GM21381 (cell line): ENCODE measurements around the gene FCGR1A.
A peak's percentile ranks its signal among the peaks of the same experiment; 100 is the strongest.

Source experiments
- ATAC-seq: cut with Tn5 transposase; IDR thresholded peaks from one replicate; pipeline ENCODE4 v1.9.1; 2021; ENCODE audit warnings: mild to moderate bottlenecking, moderate library complexity; ENCODE audit not compliant: unreplicated experiment

Gene FCGR1A

DNA sequence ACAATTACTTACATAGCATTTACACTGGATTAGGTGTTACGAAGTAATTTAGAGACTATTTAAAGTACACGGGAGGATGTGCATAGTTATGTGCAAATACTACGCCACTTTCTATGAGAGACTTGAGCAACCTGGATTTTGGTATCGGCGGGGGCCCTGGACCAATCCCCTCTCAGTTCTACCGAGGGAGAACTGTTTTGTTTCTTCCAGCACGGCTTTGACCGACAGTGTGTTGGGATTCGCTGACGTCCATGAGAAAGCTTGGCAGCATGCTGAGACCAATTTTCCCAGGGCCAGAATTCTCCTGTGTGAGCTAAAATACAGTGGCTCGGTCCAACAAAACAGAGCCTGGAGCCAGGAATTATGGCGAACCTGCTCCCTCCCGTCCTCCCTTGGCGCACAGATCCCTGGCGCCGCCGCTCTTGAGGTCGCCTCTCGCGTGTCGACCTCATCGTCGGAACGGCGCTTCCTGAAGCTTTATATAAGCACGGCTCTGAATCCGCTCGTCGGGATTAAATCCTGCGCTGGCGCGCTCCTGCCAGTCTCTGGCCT lies 49.3 kb downstream of the FCGR1A start:
- peak; percentile 6 for ATAC-seq

DNA sequence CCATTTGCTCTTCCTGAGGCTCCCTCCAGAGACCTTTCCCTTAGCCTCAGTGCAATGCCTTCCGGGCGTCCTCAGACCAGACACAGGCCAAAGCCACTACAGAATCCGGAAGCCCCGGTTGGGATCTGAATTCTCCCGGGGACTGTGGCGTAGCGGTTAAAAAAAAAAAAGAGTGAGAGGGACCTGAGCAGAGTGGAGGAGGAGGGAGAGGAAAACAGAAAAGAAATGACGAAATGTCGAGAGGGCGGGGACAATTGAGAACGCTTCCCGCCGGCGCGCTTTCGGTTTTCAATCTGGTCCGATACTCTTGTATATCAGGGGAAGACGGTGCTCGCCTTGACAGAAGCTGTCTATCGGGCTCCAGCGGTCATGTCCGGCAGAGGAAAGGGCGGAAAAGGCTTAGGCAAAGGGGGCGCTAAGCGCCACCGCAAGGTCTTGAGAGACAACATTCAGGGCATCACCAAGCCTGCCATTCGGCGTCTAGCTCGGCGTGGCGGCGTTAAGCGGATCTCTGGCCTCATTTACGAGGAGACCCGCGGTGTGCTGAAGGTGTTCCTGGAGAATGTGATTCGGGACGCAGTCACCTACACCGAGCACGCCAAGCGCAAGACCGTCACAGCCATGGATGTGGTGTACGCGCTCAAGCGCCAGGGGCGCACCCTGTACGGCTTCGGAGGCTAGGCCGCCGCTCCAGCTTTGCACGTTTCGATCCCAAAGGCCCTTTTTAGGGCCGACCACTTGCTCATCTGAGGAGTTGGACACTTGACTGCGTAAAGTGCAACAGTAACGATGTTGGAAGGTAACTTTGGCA lies 50.0 kb downstream of the FCGR1A start:
- peak; percentile 68 for ATAC-seq

DNA sequence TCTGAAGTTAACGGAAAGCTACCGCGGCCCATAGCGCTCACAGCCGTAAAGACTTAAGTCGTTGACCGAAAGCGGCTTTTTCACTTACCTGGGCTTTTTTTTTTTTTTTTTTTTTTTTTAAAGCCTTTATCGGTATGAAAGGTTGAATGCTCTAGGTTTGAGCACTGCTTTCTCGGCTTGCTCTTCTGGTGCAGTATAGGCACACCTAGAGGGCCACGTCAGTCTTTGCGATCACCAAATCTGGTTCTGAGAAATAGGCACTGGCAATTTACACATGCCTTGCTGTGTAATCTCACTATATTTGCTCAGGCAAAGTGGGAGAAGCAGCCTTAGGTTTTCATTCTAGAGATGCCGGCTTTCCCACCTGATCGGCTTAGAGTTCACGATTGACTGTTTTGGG lies 50.6 kb downstream of the FCGR1A start:
- ATAC-seq = peak; percentile 14

DNA sequence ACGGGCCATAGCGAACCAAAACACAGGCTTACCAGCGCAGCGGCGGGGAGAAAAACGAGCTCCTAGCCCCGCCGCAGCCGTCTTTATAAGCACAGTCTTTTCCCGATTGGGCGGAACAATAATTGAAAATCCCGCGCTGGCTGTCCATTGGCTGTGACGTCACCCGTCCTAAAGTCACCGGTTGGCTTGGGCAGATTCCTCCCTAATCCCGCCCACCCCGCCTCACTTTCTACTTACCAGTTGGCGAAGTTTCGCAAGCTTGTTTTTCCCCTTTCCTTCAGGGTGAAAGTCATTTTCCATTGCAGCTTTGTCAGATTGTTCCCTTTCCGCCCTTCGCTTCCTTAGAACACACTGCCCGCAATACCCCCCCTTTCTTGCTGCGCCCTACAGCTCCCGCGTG lies 58.7 kb downstream of the FCGR1A start:
- ATAC-seq = peak; percentile 27
